OCI-LY1 (cell line): ENCODE measurements around the gene CSF2RB.

Experiments
- CTCF ChIP-seq: fragments of 200-600 bp; sonication (generic), shearing (Covaris generic); IDR thresholded peaks from 2 replicates; pipeline ENCODE4 v1.5.1; 2017; ENCODE audit warnings: mild to moderate bottlenecking, antibody characterized with exemption, low read length, moderate library complexity, mixed read lengths
- EZH2 ChIP-seq: fragments of 200-600 bp; sonication (generic), shearing (Covaris generic); IDR thresholded peaks from 2 replicates; pipeline ENCODE4 v1.8.0; 2017; ENCODE audit warnings: borderline replicate concordance, mixed run types, mild to moderate bottlenecking, antibody characterized with exemption, low read length, moderate library complexity, mixed read lengths

DNA sequence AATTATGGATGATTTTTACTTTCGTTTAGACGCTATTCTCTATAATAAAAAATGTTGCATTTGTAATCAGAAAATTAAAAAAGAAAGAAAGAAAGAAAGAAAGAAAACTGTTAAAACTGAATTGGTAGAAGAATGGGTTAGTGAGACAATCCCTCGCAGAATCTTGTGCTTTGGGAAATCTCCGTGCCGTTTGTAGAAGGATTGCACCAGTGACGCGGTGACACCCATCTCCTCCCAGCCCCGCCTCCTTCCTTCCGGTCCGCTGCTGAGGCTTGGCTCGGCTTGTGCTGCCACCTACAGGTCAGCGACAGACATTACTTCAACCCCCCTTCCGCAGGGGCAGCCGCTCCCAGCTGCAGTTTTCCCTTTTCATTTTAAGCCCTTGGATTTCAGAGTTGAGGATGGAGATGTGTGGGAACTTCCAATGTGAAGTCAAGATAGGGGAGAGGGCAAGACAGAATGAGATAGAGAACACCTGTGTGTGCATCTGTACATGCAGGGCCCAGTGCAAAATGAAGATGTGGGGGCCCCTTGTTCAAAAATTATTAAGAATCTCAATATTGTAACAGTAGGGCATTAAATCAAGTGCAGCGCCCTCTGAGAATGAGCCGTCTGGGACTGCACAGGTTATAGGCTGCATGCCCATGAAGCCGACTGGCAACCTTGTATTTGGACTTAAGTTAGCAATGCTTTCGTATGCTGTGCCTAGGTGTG is 64.7 kb downstream of the CSF2RB start:
- TF ChIP-seq EZH2: no peak
- TF ChIP-seq CTCF: peak; percentile 87
